Coronary artery (tissue), 2 donors: ENCODE data around the gene IMP3.

Experiments used
- DNase-seq: peaks from one replicate; pipeline ENCODE4 v3.0.0-alpha.2; 2017; ENCODE audit warnings: low spot score
- H3K27ac ChIP-seq, 2 donors: fragments of 200-600 bp; sonication (generic); one replicate each; pipeline ENCODE4 v1.5.1; 2016 to 2019
- H3K4me3 ChIP-seq: fragments of 200-600 bp; sonication (generic); 2 replicates; pipeline ENCODE4 v1.5.1; 2016; ENCODE audit warnings: mild to moderate bottlenecking, moderate library complexity
- CTCF ChIP-seq: fragments of 200-600 bp; sonication (generic); IDR thresholded peaks from one replicate; pipeline ENCODE4 v1.5.1; 2019; ENCODE audit warnings: antibody characterized with exemption

IMP3 gene

GRCh38 chr15:75649045-75649761 lies 9.2 kb upstream of the IMP3 start:
- no peak for DNase-seq

GRCh38 chr15:75648156-75649000 lies 8.4 kb upstream of the IMP3 start:
- peak overlapping the region; percentile 94 to 99 for H3K27ac ChIP-seq
- TF ChIP-seq CTCF, result no peak
- H3K4me3 ChIP-seq, result peak overlapping the region; percentile 88
- DNase-seq, result no peak

More at GRCh38 chr15:75649045-75649761, 9.2 kb upstream of the IMP3 start:
- H3K27ac ChIP-seq, result peak overlapping the region; percentile 94 to 99
- no peak for TF ChIP-seq CTCF
- peak overlapping the region; percentile 88 for H3K4me3 ChIP-seq

GRCh38 chr15:75647370-75648155 lies 7.5 kb upstream of the IMP3 start, which contains the start of gene SNX33:
TSS of gene SNX33 (plus strand) at chr15:75647912. CDS start at chr15:75649103, 1,191 bp downstream.
- TF ChIP-seq CTCF, result peak; percentile 47
- H3K4me3 ChIP-seq, result peak within 1 kb of the TSS; percentile 88
- H3K27ac ChIP-seq, result peak within 1 kb of the TSS; percentile 94 to 99
- peak; percentile 93 for DNase-seq

GRCh38 chr15:75646944-75647364 lies 6.9 kb upstream of the IMP3 start:
- no peak for TF ChIP-seq CTCF
- no peak for DNase-seq
- Histone ChIP-seq H3K27ac (peak overlapping the region; percentile 94 to 99), H3K4me3 (peak overlapping the region; percentile 88)

- Histone ChIP-seq H3K27ac (peak overlapping the region; percentile 94 to 99), H3K4me3 (peak overlapping the region; percentile 88)
- no peak for DNase-seq
- TF ChIP-seq CTCF, result no peak
Measured at GRCh38 chr15:75646112-75646943, 6.3 kb upstream of the IMP3 start.

- no peak overlapping the region for H3K27ac ChIP-seq
- TF ChIP-seq CTCF, result no peak
- H3K4me3 ChIP-seq, result no peak overlapping the region
- no peak for DNase-seq
Measured at GRCh38 chr15:75644376-75644775, 4.4 kb upstream of the IMP3 start.
